Bronchus fibroblast of lung (primary cell): ENCODE results near the gene CERS4. TPM values are rescaled to one million over a fixed set of nuclear protein-coding genes. Genes with fewer than 3 reads are reported as not detected.

Experiments
- total RNA-seq: library from RNA; depleted of rRNA; stranded (reverse); fragments of >200 nt; gene quantifications from 2 replicates; pipeline ENCODE4 v1.2.3, GENCODE V29; 2015

CERS4 gene
- 6.7 and 9.1 TPM in 2 replicates for total RNA-seq

GRCh38 chr19:8208922-8209461, at the start of gene CERS4:
Gene CERS4, plus strand, starts transcription at chr19:8209370. Its CDS starts 41,707 bp downstream, at chr19:8251077.

GRCh38 chr19:8307965-8308866, 99.0 kb downstream of the CERS4 start, which contains the start of gene CD320:
Gene CD320, minus strand, starts transcription at chr19:8308358. Its CDS starts 68 bp downstream, at chr19:8308290.

Other genes with a start within 250 kb of the CERS4 start
- 42.0 and 57.5 TPM in 2 replicates for gene ELAVL1, start 203.7 kb upstream of the CERS4 start, total RNA-seq
- gene CCL25, start 156.6 kb upstream of the CERS4 start, total RNA-seq = not detected in 2 replicates
- gene FBN3, start 59.8 kb upstream of the CERS4 start, total RNA-seq = not detected in 2 replicates
- 87.0 and 92.6 TPM in 2 replicates for gene CD320, start 99.0 kb downstream of the CERS4 start, total RNA-seq
- gene NDUFA7, start 112.0 kb downstream of the CERS4 start, total RNA-seq = 51.6 and 59.5 TPM in 2 replicates
- gene RPS28, start 112.1 kb downstream of the CERS4 start, total RNA-seq = 362 and 493 TPM in 2 replicates
- gene KANK3, start 133.9 kb downstream of the CERS4 start, total RNA-seq = 0.15 and 0.17 TPM in 2 replicates
- 0.17 and 0.59 TPM in 2 replicates for gene ANGPTL4, start 154.8 kb downstream of the CERS4 start, total RNA-seq
- 8.9 and 12.9 TPM in 2 replicates for gene RAB11B, start 181.0 kb downstream of the CERS4 start, total RNA-seq
- 34.5 and 47.1 TPM in 2 replicates for gene MARCHF2, start 203.9 kb downstream of the CERS4 start, total RNA-seq
- 69.4 and 83.1 TPM in 2 replicates for gene HNRNPM, start 235.6 kb downstream of the CERS4 start, total RNA-seq